ENCODE data around the gene FAR2. TPM values are rescaled to one million over a fixed set of nuclear protein-coding genes. Genes with fewer than 3 reads are reported as not detected.

FAR2 gene
- total RNA-seq, 1 donor from 2014 or later = 6.9 TPM

- no peak overlapping the region for H3K4me3 Mint-ChIP-seq (ENCODE audit: unreplicated experiment)
- no peak for DNase-seq
- H3K27me3 Mint-ChIP-seq (ENCODE audit: unreplicated experiment) = no peaks in the 10 kb centered on the region
- H3K27ac Mint-ChIP-seq (ENCODE audit: unreplicated experiment) = no peak overlapping the region
- peaks cover 9% of the 10 kb centered on the region for H3K36me3 Mint-ChIP-seq (ENCODE audit: unreplicated experiment)
- no peak for TF ChIP-seq CTCF (IDR thresholded peaks at IDR 0.05; ENCODE audit: partially characterized antibody, unreplicated experiment)
- H3K4me1 Mint-ChIP-seq (ENCODE audit: low read depth, unreplicated experiment) = peaks cover 14% of the 10 kb centered on the region
- no peaks in the 10 kb centered on the region for H3K9me3 Mint-ChIP-seq (ENCODE audit: unreplicated experiment)
Observed at GRCh38 chr12:29220632-29221336, 71.7 kb downstream of the FAR2 start.

- no peak for DNase-seq
- peaks cover 9% of the 10 kb centered on the region for H3K36me3 Mint-ChIP-seq (ENCODE audit: unreplicated experiment)
- no peak overlapping the region for H3K27ac Mint-ChIP-seq (ENCODE audit: unreplicated experiment)
- no peaks in the 10 kb centered on the region for H3K9me3 Mint-ChIP-seq (ENCODE audit: unreplicated experiment)
- no peak overlapping the region for H3K4me3 Mint-ChIP-seq (ENCODE audit: unreplicated experiment)
- H3K27me3 Mint-ChIP-seq (ENCODE audit: unreplicated experiment) = no peaks in the 10 kb centered on the region
- TF ChIP-seq CTCF (IDR thresholded peaks at IDR 0.05; ENCODE audit: partially characterized antibody, unreplicated experiment) = no peak
- peaks cover 4% of the 10 kb centered on the region for H3K4me1 Mint-ChIP-seq (ENCODE audit: low read depth, unreplicated experiment)
Observed at GRCh38 chr12:29222200-29222599, 73.1 kb downstream of the FAR2 start.

GRCh38 chr12:29223426-29223825 is 74.3 kb downstream of the FAR2 start:
- no peak for DNase-seq
- TF ChIP-seq CTCF (IDR thresholded peaks at IDR 0.05; ENCODE audit: partially characterized antibody, unreplicated experiment) = no peak
- H3K9me3 Mint-ChIP-seq (ENCODE audit: unreplicated experiment) = no peaks in the 10 kb centered on the region
- H3K4me3 Mint-ChIP-seq (ENCODE audit: unreplicated experiment) = no peak overlapping the region
- no peaks in the 10 kb centered on the region for H3K27me3 Mint-ChIP-seq (ENCODE audit: unreplicated experiment)
- H3K4me1 Mint-ChIP-seq (ENCODE audit: low read depth, unreplicated experiment) = no peaks in the 10 kb centered on the region
- H3K27ac Mint-ChIP-seq (ENCODE audit: unreplicated experiment) = no peak overlapping the region
- peaks cover 9% of the 10 kb centered on the region for H3K36me3 Mint-ChIP-seq (ENCODE audit: unreplicated experiment)

GRCh38 chr12:29223956-29224543 is 75.0 kb downstream of the FAR2 start:
- TF ChIP-seq CTCF (IDR thresholded peaks at IDR 0.05; ENCODE audit: partially characterized antibody, unreplicated experiment) = no peak
- no peak for DNase-seq
- Mint-ChIP-seq H3K27ac (ENCODE audit: unreplicated experiment) (no peak overlapping the region), H3K36me3 (ENCODE audit: unreplicated experiment) (peaks cover 9% of the 10 kb centered on the region), H3K4me1 (ENCODE audit: low read depth, unreplicated experiment) (no peaks in the 10 kb centered on the region), H3K27me3 (ENCODE audit: unreplicated experiment) (no peaks in the 10 kb centered on the region), H3K4me3 (ENCODE audit: unreplicated experiment) (no peak overlapping the region), H3K9me3 (ENCODE audit: unreplicated experiment) (no peaks in the 10 kb centered on the region)

GRCh38 chr12:29224572-29224971 is 75.5 kb downstream of the FAR2 start:
- Mint-ChIP-seq H3K27ac (ENCODE audit: unreplicated experiment) (no peak overlapping the region), H3K4me3 (ENCODE audit: unreplicated experiment) (no peak overlapping the region), H3K36me3 (ENCODE audit: unreplicated experiment) (peaks cover 9% of the 10 kb centered on the region), H3K27me3 (ENCODE audit: unreplicated experiment) (no peaks in the 10 kb centered on the region), H3K4me1 (ENCODE audit: low read depth, unreplicated experiment) (no peaks in the 10 kb centered on the region), H3K9me3 (ENCODE audit: unreplicated experiment) (no peaks in the 10 kb centered on the region)
- no peak for DNase-seq
- TF ChIP-seq CTCF (IDR thresholded peaks at IDR 0.05; ENCODE audit: partially characterized antibody, unreplicated experiment) = no peak
